ENCODE results near the gene ODF2.
A peak's percentile ranks its signal among the peaks of the same experiment; 100 is the strongest.
"Not testable (repeated sequence)": the region's sequence is repeated elsewhere in the genome, so short reads cannot be mapped to it uniquely, and the experiment has no call there.

Gene ODF2

GRCh38 chr9:128424268-128424780, 31.5 kb upstream of the ODF2 start:
- no peak for DNase-seq

- no peak for DNase-seq
Measured at GRCh38 chr9:128428644-128429512, 26.9 kb upstream of the ODF2 start.

- no peak for DNase-seq
Measured at GRCh38 chr9:128429513-128430086, 26.2 kb upstream of the ODF2 start.

GRCh38 chr9:128431207-128431606, 24.6 kb upstream of the ODF2 start:
- no peak for DNase-seq

GRCh38 chr9:128434340-128434739, 21.5 kb upstream of the ODF2 start:
- no peak for DNase-seq

GRCh38 chr9:128435611-128436010, 20.2 kb upstream of the ODF2 start:
- DNase-seq = no peak

- peak; percentile 35 for DNase-seq
Measured at GRCh38 chr9:128438343-128439109, 17.3 kb upstream of the ODF2 start.

GRCh38 chr9:128439273-128439672, 16.5 kb upstream of the ODF2 start:
- DNase-seq = no peak

- no peak for DNase-seq
Measured at GRCh38 chr9:128442150-128442549, 13.7 kb upstream of the ODF2 start.

- DNase-seq = not testable (repeated sequence)
Measured at GRCh38 chr9:128446505-128446904, 9.3 kb upstream of the ODF2 start.

- DNase-seq = no peak
Measured at GRCh38 chr9:128448746-128449145, 7.1 kb upstream of the ODF2 start.

- DNase-seq = no peak
Measured at GRCh38 chr9:128454991-128455390, 815 bp upstream of the ODF2 start.

- DNase-seq = peak; percentile 11
Measured at GRCh38 chr9:128456613-128457061, 831 bp downstream of the ODF2 start.

GRCh38 chr9:128457207-128457606, 1.4 kb downstream of the ODF2 start:
- DNase-seq = no peak

- DNase-seq = no peak
Measured at GRCh38 chr9:128459011-128459410, 3.2 kb downstream of the ODF2 start.

- no peak for DNase-seq
Measured at GRCh38 chr9:128469070-128469469, 13.3 kb downstream of the ODF2 start.

GRCh38 chr9:128470560-128470959, 14.8 kb downstream of the ODF2 start:
- peak; percentile 91 for DNase-seq

GRCh38 chr9:128473104-128473503, 17.3 kb downstream of the ODF2 start:
- DNase-seq = no peak

- DNase-seq = no peak
Measured at GRCh38 chr9:128475867-128476266, 20.1 kb downstream of the ODF2 start.

- no peak for DNase-seq
Measured at GRCh38 chr9:128479262-128479661, 23.5 kb downstream of the ODF2 start.

- DNase-seq = no peak
Measured at GRCh38 chr9:128481561-128481960, 25.8 kb downstream of the ODF2 start.

- no peak for DNase-seq
Measured at GRCh38 chr9:128482186-128482585, 26.4 kb downstream of the ODF2 start.

GRCh38 chr9:128484686-128485413, 29.0 kb downstream of the ODF2 start:
- no peak for DNase-seq

Data from GF-D8 (cell line).